Lower leg skin (tissue), 4 donors: ENCODE results near the gene ZFX. TPM values are rescaled to one million over a fixed set of nuclear protein-coding genes. Genes with fewer than 3 reads are reported as not detected.

ENCODE experiments used
- DNase-seq, 2 donors: peaks; one replicate each; pipeline ENCODE4 v3.0.0-alpha.2; 2019; ENCODE audit warnings: low spot score in 2 of 2
- H3K4me3 ChIP-seq: fragments of 200-600 bp; sonication (generic); 2 replicates; pipeline ENCODE4 v1.5.1; 2017; ENCODE audit warnings: mild to moderate bottlenecking, low read depth; ENCODE audit not compliant: poor library complexity, severe bottlenecking
- POLR2A ChIP-seq, 2 donors: fragments of 450-650 bp; IDR thresholded peaks; one replicate each; pipeline ENCODE4 v1.6.1; 2016 to 2017; ENCODE audit warnings: antibody characterized with exemption in 2 of 2, mild to moderate bottlenecking in 1 of 2, moderate library complexity in 1 of 2
- WGBS, 2 donors: methylation state at CpG; one replicate each; pipeline ENCODE4 v1.1.5; 2018; 5-methylcytosine and 5-hydroxymethylcytosine counted together
- intact Hi-C: fragments of 100-400 bp; cut with DNase I; formaldehyde crosslinking; loops from one replicate; pipeline ENCODE4 v1.15.0; 2023; ENCODE audit warnings: low total_unique reads
- total RNA-seq, 4 donors: library from RNA; depleted of rRNA; stranded (reverse); fragments of >200 nt; gene quantifications; one replicate each; pipeline ENCODE4 v1.1.0, GENCODE V29; 2016
- TF ChIP-seq, protein P1 (sequence below), 3 donors: fragments of 450-650 bp; IDR thresholded peaks; one replicate each; pipeline ENCODE4 v1.5.1; 2016; ENCODE audit warnings: antibody characterized with exemption in 3 of 3, mild to moderate bottlenecking in 3 of 3, moderate library complexity in 2 of 3

ZFX gene
- total RNA-seq, 4 donors from 2014 or later, result 29.0 to 63.4 (median 37.8) TPM

DNA sequence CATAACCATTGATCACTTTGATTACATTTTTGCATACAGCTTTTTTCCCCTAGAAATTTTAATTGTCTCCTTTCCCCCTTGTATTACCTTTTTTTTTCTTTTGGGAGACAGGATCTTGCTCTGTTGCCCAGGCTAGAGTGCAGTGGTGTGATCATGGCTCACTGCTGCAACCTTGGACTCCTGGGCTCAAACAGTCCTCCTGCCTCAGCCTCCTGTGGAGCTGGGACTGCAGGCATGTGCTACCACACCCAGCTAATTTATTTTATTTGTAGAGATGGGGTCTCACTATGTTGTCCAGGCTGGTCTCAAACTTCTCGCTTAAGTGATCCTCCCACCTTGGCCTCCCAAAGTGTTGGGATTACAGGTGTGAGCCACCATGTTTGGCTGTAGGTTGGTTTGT, 47.0 kb downstream of the ZFX start:
- DNase-seq, result no peak
- TF ChIP-seq POLR2A (IDR thresholded peaks at IDR 0.05), result no peak
- TF ChIP-seq, protein P1, sequence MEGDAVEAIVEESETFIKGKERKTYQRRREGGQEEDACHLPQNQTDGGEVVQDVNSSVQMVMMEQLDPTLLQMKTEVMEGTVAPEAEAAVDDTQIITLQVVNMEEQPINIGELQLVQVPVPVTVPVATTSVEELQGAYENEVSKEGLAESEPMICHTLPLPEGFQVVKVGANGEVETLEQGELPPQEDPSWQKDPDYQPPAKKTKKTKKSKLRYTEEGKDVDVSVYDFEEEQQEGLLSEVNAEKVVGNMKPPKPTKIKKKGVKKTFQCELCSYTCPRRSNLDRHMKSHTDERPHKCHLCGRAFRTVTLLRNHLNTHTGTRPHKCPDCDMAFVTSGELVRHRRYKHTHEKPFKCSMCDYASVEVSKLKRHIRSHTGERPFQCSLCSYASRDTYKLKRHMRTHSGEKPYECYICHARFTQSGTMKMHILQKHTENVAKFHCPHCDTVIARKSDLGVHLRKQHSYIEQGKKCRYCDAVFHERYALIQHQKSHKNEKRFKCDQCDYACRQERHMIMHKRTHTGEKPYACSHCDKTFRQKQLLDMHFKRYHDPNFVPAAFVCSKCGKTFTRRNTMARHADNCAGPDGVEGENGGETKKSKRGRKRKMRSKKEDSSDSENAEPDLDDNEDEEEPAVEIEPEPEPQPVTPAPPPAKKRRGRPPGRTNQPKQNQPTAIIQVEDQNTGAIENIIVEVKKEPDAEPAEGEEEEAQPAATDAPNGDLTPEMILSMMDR (IDR thresholded peaks at IDR 0.05), result no peak
- intact Hi-C loops, result no loop called here
- WGBS, 2 donors, result 95 to 100% methylated on average over 1 of the region's 1 CpG
- no peak overlapping the region for H3K4me3 ChIP-seq

DNA sequence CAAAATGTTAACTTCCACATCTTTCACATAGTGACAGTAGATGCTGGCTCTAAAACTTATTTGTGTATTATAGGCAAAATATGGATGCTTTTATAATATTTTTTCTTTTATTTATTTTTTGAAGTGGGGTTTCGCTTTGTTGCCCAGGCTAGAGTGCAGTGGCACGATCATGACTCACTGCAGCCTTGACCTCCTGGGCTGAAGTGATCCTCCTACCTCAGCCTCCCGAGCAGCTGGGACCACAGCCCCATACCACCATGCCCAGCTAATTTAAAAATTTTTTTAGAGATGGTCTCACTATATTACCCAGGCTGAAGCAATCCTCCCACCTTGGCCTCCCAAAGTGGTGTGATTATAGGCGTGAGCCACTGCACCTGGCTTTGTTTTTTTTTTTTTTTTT, 48.6 kb downstream of the ZFX start:
- intact Hi-C loops, result no loop called here
- 97 to 98% methylated on average over 4 of the region's 4 CpGs for WGBS, 2 donors
- no peak for DNase-seq
- no peak overlapping the region for H3K4me3 ChIP-seq
- TF ChIP-seq, protein P1 (IDR thresholded peaks at IDR 0.05), result no peak
- TF ChIP-seq POLR2A (IDR thresholded peaks at IDR 0.05), result no peak

DNA sequence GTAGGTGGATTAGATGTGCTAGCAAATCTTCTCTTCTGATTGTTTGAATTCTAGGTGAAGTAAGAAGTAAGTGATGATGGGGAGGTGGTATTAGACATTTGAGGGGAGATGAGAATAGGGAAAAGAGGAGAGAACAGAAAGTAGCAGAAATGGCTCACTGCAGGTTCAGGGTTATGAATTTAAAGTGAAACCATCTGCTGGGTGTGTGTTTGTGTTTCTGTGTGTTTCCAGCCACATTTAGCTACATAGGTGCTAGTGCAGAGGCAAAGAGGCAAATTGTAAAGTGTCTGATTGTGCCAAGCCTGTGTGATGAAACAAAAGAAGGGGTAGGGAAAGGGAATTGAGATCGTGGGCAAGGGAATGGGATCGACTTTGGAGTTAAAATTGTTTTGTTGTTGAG, 50.6 kb downstream of the ZFX start:
- intact Hi-C loops, result no loop called here
- no peak overlapping the region for H3K4me3 ChIP-seq
- TF ChIP-seq POLR2A (IDR thresholded peaks at IDR 0.05), result no peak
- TF ChIP-seq, protein P1 (IDR thresholded peaks at IDR 0.05), result no peak
- WGBS, 2 donors, result 47 to 76% methylated on average over 2 of the region's 2 CpGs
- no peak for DNase-seq

DNA sequence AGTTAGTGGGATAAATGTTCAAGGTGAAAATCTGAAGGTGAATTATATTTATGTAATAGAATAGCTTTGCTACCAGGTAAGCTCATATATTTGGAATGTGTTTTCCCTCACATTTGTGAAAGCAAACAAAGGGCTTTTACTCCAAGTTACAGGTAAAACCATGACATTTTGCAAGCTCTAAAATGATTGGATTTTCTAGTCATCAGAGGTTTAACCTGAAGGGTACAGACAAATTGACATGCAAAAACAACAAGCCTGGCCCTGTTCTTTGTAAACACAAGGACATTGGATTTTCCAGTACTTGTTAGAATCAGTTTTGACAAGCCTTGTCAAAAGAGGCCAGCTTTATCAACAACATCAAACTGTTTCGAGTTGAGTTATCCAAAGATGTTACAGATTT, 51.7 kb downstream of the ZFX start:
- TF ChIP-seq, protein P1 (IDR thresholded peaks at IDR 0.05), result no peak
- TF ChIP-seq POLR2A (IDR thresholded peaks at IDR 0.05), result no peak

DNA sequence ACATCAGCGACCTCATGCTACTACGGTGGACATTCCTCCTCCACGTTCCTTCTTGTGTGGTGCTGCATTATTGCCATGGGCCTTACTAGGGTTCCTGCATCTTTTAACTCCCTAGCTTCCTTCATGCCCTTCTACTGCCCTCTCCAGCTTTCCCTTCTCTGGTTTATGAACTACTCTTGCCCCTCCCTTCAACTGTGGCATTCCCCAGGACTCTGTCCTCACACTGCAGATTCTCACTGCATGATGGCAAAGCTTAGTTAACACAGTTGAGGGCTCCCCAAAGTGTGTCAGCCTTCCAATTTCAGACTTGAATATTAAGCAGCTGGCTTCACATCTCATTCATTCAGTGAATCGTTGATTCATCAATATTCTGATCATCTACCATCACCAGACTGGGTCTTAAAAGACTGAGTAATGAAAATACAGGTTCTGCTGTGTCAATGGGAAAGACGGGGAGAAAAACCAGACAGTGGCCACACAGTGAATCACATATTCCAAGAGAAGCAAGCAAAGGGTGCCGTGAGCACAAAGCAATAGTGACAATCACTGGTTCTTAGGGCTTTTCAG, 53.0 kb downstream of the ZFX start:
- no peak for DNase-seq
- intact Hi-C loops, result no loop called here
- TF ChIP-seq, protein P1 (IDR thresholded peaks at IDR 0.05), result no peak
- TF ChIP-seq POLR2A (IDR thresholded peaks at IDR 0.05), result no peak
- WGBS, 2 donors, result 80 to 90% methylated on average over 6 of the region's 6 CpGs
- no peak overlapping the region for H3K4me3 ChIP-seq

More for the DNA sequence above, 51.7 kb downstream of the ZFX start:
- DNase-seq, result no peak
- 55 to 66% methylated on average over 1 of the region's 1 CpG for WGBS, 2 donors
- H3K4me3 ChIP-seq, result no peak overlapping the region
- intact Hi-C loops, result no loop called here
